GM23338 (cell line): ENCODE measurements around the gene GK2. TPM values are rescaled to one million over a fixed set of nuclear protein-coding genes. Genes with fewer than 3 reads are reported as not detected.

Source experiments
- ATAC-seq: fragments of 200-7000 bp; cut with Tn5 transposase; 3 replicates; pipeline ENCODE4 v1.9.1; 2020
- DNase-seq: peaks from one replicate; pipeline ENCODE4 v3.0.0-alpha.2; 2015; ENCODE audit warnings: low spot score
- H2AFZ ChIP-seq: fragments of 200-600 bp; sonication (generic); 2 replicates; pipeline ENCODE4 v1.8.0; 2016; ENCODE audit warnings: antibody characterized with exemption, mild to moderate bottlenecking, moderate library complexity
- H3F3A ChIP-seq: fragments of 200-600 bp; sonication (generic); replicated peaks from 2 replicates; pipeline ENCODE4 v1.8.0; 2017; ENCODE audit warnings: antibody characterized with exemption, mixed run types, low read depth
- H3K27ac ChIP-seq: fragments of 200-600 bp; sonication (generic); 2 replicates; pipeline ENCODE4 v1.6.1; 2016; ENCODE audit warnings: low read depth
- H3K27me3 ChIP-seq: fragments of 200-600 bp; sonication (generic); 2 replicates; pipeline ENCODE4 v1.8.0; 2016; ENCODE audit warnings: mild to moderate bottlenecking, mixed run types, moderate library complexity; ENCODE audit not compliant: insufficient read depth
- H3K36me3 ChIP-seq: fragments of 200-600 bp; sonication (generic); 2 replicates; pipeline ENCODE4 v1.8.0; 2016; ENCODE audit warnings: mild to moderate bottlenecking; ENCODE audit not compliant: insufficient read depth
- H3K4me1 ChIP-seq: fragments of 200-600 bp; sonication (generic); 2 replicates; pipeline ENCODE4 v1.8.0; 2016; ENCODE audit warnings: mild to moderate bottlenecking, moderate library complexity; ENCODE audit not compliant: insufficient read depth
- H3K4me2 ChIP-seq: fragments of 200-600 bp; sonication (generic); 2 replicates; pipeline ENCODE4 v1.7.1; 2017; ENCODE audit warnings: mixed run types
- H3K4me3 ChIP-seq: fragments of 200-600 bp; sonication (generic); 2 replicates; pipeline ENCODE4 v1.6.1; 2016; ENCODE audit warnings: mixed run types
- H3K79me2 ChIP-seq: fragments of 200-600 bp; sonication (generic); replicated peaks from 2 replicates; pipeline ENCODE4 v1.8.0; 2017; ENCODE audit warnings: mild to moderate bottlenecking; ENCODE audit not compliant: insufficient read depth
- H3K9me2 ChIP-seq: fragments of 200-600 bp; sonication (generic); 2 replicates; pipeline ENCODE4 v1.8.0; 2017; ENCODE audit not compliant: insufficient read depth
- H4K20me1 ChIP-seq: fragments of 200-600 bp; sonication (generic); replicated peaks from 2 replicates; pipeline ENCODE4 v1.8.0; 2017; ENCODE audit warnings: mild to moderate bottlenecking; ENCODE audit not compliant: insufficient read depth
- H3K27ac Mint-ChIP-seq: 2 replicates; pipeline ENCODE4 v1.8.0; 2020; ENCODE audit warnings: inconsistent platforms, mild to moderate bottlenecking, moderate library complexity, mixed read lengths
- H3K27me3 Mint-ChIP-seq: 3 replicates; pipeline ENCODE4 v1.8.0; 2022; ENCODE audit warnings: low read depth, mild to moderate bottlenecking, moderate library complexity, mixed read lengths, inconsistent platforms; ENCODE audit not compliant: insufficient read depth, poor library complexity
- H3K36me3 Mint-ChIP-seq: 3 replicates; pipeline ENCODE4 v1.8.0; 2021; ENCODE audit warnings: low read depth, mild to moderate bottlenecking, inconsistent platforms, moderate library complexity, mixed read lengths
- H3K4me1 Mint-ChIP-seq: 3 replicates; pipeline ENCODE4 v1.8.0; 2020; ENCODE audit warnings: mild to moderate bottlenecking, inconsistent platforms, mixed read lengths
- H3K4me3 Mint-ChIP-seq: 3 replicates; pipeline ENCODE4 v1.8.0; 2021; ENCODE audit warnings: moderate library complexity, mild to moderate bottlenecking, inconsistent platforms, mixed read lengths
- H3K9me3 Mint-ChIP-seq: 3 replicates; pipeline ENCODE4 v1.8.0; 2020; ENCODE audit warnings: moderate library complexity, mild to moderate bottlenecking, inconsistent platforms, mixed read lengths
- CTCF ChIP-seq, 2 experiments: fragments of 200-600 bp in 1 of 2; sonication (generic) in 1 of 2; conservative IDR thresholded peaks; 2 replicates each; pipeline versions ENCODE4 v1.5.1 to v1.6.1; 2016 to 2017; ENCODE audit warnings: antibody characterized with exemption in 2 of 2, low read depth in 2 of 2, mild to moderate bottlenecking in 2 of 2, moderate library complexity in 1 of 2
- ETS1 ChIP-seq: IDR thresholded peaks from 2 replicates; pipeline ENCODE4 v1.6.1; 2016; ENCODE audit warnings: antibody characterized with exemption
- ZNF114 ChIP-seq: fragments of 250-450 bp; sonication (Bioruptor Pico); IDR thresholded peaks from 2 replicates; pipeline ENCODE4 v1.5.0; 2020; ENCODE audit warnings: mild to moderate bottlenecking, moderate library complexity
- ZNF462 ChIP-seq: fragments of 250-450 bp; sonication (Bioruptor Pico); IDR thresholded peaks from 2 replicates; pipeline ENCODE4 v1.5.0; 2020; ENCODE audit warnings: mild to moderate bottlenecking, moderate library complexity
- polyA plus RNA-seq: library from polyadenylated mRNA; unstranded; fragments of >200 nt; fragmentation: Nextera tagmentation; extraction: Ambion mirVana; gene quantifications from 2 replicates; pipeline ENCODE4 v1.2.1, GENCODE V29; 2016
- total RNA-seq: library from RNA; depleted of rRNA; stranded (reverse); fragments of >200 nt; shearing (Covaris generic); gene quantifications from 2 replicates; pipeline ENCODE4 v1.2.3, GENCODE V29; 2014

Gene GK2
- total and polyA plus RNA-seq, 2 experiments from 2014 or later = not detected

GRCh38 chr4:79395841-79396240 is 12.2 kb downstream of the GK2 start:
- H3K27me3 ChIP-seq = no peaks in the 10 kb centered on the region
- no peak overlapping the region for H3K4me3 ChIP-seq
- no peak overlapping the region for H3K27ac ChIP-seq
- no peaks in the 10 kb centered on the region for H3K27me3 Mint-ChIP-seq
- H3K79me2 ChIP-seq = no peaks in the 10 kb centered on the region
- H3K36me3 Mint-ChIP-seq = no peaks in the 10 kb centered on the region
- H3K4me2 ChIP-seq = no peak overlapping the region
- no peaks in the 10 kb centered on the region for H3K4me1 ChIP-seq
- no peak overlapping the region for H3K4me3 Mint-ChIP-seq
- H4K20me1 ChIP-seq = no peaks in the 10 kb centered on the region
- no peak overlapping the region for H2AFZ ChIP-seq
- H3K4me1 Mint-ChIP-seq = no peaks in the 10 kb centered on the region
- H3K9me2 ChIP-seq = no peaks in the 10 kb centered on the region
- no peaks in the 10 kb centered on the region for H3F3A ChIP-seq
- H3K9me3 Mint-ChIP-seq = no peaks in the 10 kb centered on the region
- no peak overlapping the region for H3K27ac Mint-ChIP-seq
- ATAC-seq (no peak), DNase-seq (no peak)
- no peak for TF ChIP-seq ZNF462 (CRISPR knock-in tag)
- H3K36me3 ChIP-seq = no peaks in the 10 kb centered on the region

- DNase-seq (no peak), ATAC-seq (no peak)
- H3K79me2 ChIP-seq = no peaks in the 10 kb centered on the region
- Mint-ChIP-seq H3K4me3 (no peak overlapping the region), H3K27me3 (no peaks in the 10 kb centered on the region), H3K4me1 (no peaks in the 10 kb centered on the region), H3K9me3 (no peaks in the 10 kb centered on the region), H3K36me3 (no peaks in the 10 kb centered on the region), H3K27ac (no peak overlapping the region)
- H3K4me3 ChIP-seq = no peak overlapping the region
- H3F3A ChIP-seq = no peaks in the 10 kb centered on the region
- no peak overlapping the region for H3K27ac ChIP-seq
- H3K4me2 ChIP-seq = no peak overlapping the region
- no peaks in the 10 kb centered on the region for H3K9me2 ChIP-seq
- no peaks in the 10 kb centered on the region for H3K27me3 ChIP-seq
- no peaks in the 10 kb centered on the region for H3K4me1 ChIP-seq
- no peak overlapping the region for H2AFZ ChIP-seq
- H3K36me3 ChIP-seq = no peaks in the 10 kb centered on the region
- H4K20me1 ChIP-seq = no peaks in the 10 kb centered on the region
- no peak for TF ChIP-seq ETS1
- no peak for TF ChIP-seq CTCF (conservative IDR thresholded peaks at IDR 0.05; ENCODE audit: low read depth in 2 of 2)
- no peak for TF ChIP-seq ZNF114 (CRISPR knock-in tag)
Observed at GRCh38 chr4:79390890-79391289, 17.1 kb downstream of the GK2 start.
